Renal pelvis (tissue), 4 donors: ENCODE measurements around the gene ELOVL7. TPM values are rescaled to one million over a fixed set of nuclear protein-coding genes. Genes with fewer than 3 reads are reported as not detected.
"Not testable (repeated sequence)": the region's sequence is repeated elsewhere in the genome, so short reads cannot be mapped to it uniquely, and the experiment has no call there.

ENCODE experiments used
- DNase-seq: peaks from one replicate; pipeline ENCODE4 v3.0.0-alpha.2; 2013
- polyA plus RNA-seq, 3 donors: library from polyadenylated mRNA; unstranded; fragments of 120-200 nt; gene quantifications; one replicate each; pipeline ENCODE4 v1.2.1, GENCODE V29; 2013; ENCODE audit not compliant: insufficient read length in 3 of 3

ELOVL7 gene
- polyA plus RNA-seq, 3 donors, result 9.4 to 21.9 (median 16.1) TPM

DNA sequence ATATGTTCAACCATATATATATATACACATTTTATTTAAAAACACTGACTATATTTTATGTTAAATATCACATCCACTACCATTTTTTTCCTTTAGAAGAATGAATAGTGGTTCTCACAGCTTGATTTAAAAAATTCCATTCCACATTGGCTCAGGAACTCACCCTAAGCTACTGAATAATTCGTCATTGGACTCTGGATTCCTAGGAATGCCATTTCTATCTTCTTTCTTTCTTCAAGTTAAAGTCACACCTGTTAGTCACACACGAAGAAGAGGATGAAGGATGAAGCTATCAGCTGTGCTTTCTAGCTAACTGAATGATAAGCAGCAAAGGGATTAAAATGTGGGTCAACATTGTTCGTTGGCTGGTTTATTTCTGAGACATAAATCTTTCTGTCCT is 7.9 kb downstream of the ELOVL7 start:
- no peak for DNase-seq

DNA sequence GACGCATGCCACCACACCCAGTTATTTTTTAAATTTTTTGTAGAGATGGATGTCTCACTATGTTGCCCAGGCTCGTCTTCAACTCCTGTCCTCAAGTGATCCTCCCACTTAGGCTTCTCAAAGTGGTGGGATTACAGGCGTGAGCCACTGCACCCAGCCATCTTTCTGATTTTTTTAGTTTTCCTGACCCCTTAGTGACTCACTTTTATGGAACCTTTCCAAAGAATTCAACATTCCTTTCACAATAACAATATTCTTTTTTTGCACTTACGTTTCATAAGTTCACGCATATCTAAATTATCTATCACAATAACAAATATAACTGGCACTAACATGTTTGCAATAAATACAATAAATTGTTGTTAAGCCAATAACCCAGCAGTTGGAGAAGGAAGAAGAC is 8.5 kb downstream of the ELOVL7 start:
- no peak for DNase-seq

DNA sequence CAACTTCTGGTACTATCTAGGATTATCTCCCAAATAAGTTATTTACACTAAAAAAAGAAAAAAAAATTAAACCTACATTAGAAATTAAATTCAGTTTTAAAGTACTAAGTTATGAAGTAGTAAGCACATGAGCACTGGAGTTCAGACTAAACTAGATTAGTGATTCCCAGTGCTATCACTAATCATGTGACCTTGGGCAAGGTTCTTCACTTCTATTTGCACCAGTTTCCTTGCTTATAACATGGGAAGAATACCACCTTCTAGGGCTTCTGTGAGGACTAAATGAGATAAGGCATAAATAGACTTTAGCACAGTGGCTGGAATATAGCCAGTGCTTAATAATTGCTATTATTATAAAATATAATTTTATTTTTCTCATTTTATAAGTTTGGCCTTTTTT is 10.5 kb downstream of the ELOVL7 start:
- DNase-seq, result no peak

DNA sequence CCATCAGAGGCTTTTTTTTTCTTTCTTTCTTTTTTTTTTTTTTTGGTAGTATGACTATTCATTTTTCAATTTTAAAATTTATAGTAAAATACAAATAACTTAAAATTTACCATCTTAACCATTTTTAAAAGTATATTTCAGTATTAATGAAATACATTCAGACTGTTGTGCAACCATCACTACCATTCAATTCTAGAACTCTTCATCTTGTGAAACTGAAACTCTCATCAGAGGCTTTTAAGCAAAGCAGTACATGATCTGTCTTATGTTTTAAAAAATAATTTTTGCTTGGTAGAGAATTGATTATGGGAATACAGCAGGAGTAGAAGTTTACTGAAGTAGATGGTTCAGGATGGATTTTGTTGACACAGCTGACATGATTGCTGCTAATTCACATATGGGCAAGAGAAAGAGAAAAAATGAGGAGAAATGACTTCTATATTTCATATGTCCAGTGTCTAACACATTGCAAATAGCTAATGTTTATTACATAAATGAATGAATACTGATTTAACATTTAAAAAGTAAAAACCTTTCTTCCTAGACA is 13.4 kb downstream of the ELOVL7 start:
- DNase-seq, result no peak

DNA sequence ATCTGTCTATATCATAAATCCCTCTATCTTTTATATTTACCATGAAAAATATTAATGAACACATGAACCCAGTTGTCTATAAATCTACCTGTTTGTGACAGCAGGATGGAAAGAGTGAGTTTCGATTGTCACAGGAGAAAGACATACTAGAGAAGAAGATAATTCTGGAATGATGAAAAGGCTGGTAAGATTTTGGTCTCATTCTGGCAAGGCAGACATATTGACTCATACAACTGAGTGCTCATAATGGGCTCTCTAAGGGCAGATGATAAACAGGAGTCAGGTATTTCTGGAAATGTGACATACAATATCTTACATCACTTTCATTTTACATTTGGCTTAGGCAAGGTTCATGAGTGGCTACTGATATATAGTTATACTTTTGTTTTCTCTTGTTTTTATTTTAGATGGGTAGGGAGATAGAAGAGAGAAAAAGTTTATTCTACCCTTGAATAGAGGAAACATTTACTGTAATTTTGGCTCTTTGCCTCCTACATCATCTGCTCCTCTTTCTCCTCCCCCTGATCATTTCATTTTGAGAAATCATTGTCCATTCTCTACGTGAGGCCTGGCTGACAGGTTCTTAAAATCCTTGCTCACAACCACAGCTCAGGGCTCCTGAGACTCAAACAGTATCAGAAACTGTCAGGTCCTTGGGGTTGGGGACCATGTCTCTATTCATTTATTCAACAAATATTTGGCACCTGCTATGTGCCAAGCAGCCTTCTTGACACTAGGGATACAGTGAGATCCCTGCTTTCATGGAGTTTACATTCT is 14.4 kb downstream of the ELOVL7 start:
- no peak for DNase-seq

DNA sequence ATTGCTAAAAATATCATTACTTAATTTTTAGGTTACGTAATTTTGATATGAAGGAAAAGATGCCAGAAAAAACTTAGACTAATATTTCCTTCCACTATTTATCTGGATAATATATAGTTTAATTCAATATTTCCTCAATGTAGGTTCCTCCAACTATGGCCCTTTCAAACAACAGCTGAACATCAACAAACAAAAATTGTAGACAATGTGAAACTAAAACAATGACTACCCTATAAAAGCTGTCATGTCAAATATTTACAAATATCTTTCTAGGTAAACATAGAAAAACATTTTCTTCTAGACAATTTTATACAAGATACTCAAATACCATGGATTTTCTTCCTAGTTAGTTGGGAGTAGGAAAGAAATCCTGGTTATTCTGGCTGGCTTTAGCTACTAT is 16.9 kb downstream of the ELOVL7 start:
- DNase-seq, result no peak

DNA sequence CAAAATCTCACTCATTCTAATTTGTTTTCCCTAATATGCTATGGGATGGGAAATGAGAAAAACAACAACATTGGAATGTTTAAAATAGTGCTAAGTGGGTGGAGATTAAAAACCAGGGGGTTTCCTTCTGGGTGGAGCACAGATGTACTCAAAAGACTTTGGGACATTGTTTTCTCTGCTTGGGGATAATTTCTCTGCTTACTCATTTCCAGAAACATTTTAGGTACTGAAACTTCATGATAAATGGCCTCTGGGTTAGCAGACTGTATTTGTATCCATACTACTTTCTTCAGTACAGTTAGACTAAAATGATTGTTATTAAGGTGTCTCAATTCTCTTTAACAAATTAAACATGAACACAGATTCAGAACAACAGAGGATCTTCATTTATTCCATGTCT is 17.4 kb downstream of the ELOVL7 start:
- DNase-seq, result no peak

DNA sequence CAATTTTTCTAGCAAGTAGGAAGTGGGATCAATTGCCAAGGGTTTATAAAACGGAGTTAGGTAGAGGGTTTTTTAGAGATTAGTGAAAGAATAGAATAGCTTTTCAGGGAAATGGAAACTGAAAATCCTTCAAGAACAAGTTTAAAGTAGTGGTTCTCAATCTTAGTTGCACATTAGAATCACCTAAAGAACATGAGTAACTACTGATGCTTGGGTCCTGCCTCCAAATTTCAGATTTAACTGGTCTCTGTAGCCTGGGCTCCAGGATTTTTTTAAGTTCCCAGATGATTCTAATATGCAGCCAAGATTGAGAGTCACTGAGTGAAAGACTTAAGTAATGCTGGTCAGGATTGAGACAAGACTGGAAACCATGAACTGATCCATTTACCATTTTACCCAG is 20.5 kb downstream of the ELOVL7 start:
- DNase-seq, result no peak

DNA sequence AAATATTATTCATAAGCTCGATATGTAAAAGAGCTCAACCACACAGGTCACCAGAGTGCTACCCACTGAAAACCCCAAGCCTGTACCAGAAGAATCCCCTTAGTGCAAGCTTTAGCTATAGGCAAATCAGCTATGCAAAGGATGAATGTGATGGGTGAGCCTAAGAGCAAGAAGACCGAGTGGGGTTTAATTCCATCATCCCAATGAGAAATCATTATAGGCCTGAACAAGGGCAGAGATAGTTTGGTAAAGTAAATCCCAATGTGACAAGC is 21.8 kb downstream of the ELOVL7 start:
- no peak for DNase-seq

DNA sequence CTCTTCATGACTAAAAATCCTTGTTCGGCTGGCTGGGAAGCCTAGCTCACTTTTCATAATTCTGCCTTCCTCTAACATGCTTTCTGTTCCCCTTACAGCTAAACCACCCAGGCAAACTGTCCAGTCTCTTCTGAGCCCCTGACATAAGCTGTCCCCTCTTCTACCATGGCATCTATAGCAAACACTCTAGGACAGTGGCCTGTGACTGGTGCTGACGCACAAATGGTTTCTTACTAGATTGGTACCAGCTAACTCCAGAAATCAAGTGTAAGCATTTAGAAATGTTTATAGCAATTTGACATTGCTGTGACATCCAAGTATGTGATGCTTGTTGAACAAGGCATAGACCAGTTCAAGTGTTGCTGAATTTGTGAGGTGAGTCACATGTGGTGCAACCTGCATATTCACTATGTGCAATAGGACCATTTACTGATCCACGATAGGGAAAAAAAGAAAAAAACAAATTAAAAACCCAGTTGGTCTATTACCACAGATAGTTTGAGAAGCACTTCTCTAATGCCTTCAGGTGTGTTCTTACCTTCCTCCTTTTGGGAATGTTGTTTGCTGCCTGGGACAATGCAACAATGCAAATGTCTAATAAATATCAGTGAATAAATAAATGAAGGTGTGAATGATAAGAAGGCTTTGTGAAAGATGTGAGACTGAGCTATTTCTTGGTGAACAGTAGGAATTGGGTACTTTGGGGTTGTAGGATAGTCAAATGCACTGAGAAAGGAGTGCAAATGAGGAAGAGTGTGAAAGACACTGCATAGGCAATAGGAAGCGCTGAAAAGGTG is 22.4 kb downstream of the ELOVL7 start:
- no peak for DNase-seq

DNA sequence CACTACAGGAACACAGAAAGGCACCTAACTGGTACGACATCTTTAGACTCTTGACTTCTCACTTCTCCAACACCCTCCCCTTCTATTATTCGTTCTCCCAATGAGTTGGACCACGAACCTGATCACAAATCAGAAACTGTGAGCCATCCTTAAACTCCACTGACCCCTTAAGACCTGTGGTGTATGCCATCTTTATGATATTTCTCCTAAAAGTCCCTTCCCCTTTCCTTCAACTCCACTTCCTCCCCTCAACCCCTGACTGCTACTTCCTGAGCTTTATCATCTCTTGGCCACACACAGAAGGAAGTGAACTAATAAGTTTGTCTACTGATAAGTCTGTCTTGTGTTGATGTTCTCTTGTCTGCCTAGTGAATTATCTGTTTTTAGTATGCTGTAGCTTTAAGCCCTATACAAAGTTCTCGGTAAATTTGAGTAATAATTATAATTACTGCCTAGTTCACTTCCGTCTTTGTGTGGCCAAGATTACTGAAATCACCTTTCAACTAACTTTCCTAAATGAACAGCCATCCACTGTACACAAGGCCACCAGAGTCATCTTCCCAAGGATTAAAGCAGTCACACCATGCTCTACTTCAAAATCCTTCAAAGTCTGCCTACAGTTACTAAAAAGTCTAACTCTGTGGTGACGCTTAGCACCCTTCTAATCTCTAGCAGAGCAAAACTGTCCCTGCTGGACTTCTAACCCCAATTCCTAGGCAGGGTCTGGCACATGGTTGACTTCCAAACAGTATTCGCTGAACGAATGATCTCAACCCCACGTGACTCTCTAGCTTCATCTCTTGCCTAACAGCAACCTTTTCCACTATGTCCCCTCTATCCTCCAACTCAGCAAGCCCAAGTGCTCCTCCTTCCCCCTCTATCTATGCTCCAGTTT is 23.2 kb downstream of the ELOVL7 start:
- no peak for DNase-seq

DNA sequence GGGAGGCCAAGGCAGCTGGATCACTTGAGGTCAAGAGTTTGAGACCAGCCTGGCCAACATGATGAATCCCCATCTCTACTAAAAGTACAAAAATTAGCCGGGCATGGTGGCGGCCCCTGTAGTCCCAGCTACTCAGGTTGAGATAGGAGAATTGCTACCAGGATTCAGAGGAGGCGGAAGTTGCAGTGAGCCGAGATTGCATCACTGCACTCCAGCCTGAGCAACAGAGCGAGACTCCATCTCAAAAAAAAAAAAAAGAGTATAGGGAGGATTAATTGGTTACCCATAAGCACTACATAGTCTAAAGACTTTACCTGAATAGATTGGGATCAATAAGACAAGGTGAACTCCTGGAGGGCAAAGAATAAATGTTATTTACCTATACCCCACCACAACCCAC is 27.9 kb downstream of the ELOVL7 start:
- not testable (repeated sequence) for DNase-seq

DNA sequence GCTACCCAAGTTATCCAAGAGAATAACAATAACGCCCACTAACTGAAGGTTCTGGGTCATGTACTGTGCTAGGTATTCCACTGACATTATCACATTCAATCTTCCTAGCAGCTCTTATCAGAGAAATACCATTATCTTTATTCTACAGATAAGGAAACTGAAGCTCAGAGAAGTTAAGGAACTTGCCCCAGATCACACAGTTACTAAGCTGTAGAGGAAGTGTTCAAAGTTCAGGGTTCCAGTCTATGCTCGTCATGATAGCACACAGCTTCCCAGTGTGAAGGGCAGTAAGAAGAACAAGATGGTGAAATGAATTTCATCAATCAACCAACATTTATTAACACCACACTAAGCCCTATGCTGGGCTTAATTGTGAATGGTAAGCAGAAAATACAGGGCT is 29.6 kb downstream of the ELOVL7 start:
- no peak for DNase-seq

DNA sequence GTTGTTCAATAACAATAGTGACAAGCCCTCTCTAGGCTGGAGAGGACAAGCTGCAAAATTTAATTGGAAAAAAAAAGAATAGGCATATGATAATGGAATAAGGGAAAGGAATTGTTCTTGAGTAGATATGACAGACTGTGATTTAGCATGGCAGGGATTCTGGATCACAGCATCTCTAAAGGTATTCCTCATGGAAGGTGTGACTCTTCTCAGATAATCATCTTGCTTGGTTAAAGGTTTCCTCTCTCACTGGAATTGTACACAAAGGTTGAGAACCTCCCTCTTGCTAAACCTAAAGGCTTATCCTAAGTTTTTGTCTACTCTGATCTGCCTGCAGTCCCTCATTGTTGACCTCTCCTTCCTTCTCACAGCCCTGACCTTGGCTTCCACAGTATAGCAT is 31.6 kb downstream of the ELOVL7 start:
- no peak for DNase-seq

DNA sequence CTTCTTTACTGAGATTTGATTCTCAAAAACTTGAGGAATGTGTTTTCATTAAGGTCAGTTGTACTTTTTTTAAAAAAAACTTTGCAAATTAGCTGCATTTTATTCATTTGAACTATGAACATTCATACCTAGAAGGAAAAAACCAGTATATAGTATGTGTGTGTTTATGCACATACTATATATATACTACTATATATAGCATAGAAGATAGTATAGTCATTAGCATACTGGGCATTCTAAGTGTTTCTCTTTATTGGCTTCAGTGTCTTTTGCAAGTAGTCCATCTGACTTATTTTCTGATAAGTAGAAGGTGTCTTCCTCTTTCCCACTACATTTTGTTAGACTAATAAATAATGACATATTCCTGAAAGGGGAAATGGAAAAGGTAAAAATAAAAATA is 33.0 kb downstream of the ELOVL7 start:
- DNase-seq, result no peak

DNA sequence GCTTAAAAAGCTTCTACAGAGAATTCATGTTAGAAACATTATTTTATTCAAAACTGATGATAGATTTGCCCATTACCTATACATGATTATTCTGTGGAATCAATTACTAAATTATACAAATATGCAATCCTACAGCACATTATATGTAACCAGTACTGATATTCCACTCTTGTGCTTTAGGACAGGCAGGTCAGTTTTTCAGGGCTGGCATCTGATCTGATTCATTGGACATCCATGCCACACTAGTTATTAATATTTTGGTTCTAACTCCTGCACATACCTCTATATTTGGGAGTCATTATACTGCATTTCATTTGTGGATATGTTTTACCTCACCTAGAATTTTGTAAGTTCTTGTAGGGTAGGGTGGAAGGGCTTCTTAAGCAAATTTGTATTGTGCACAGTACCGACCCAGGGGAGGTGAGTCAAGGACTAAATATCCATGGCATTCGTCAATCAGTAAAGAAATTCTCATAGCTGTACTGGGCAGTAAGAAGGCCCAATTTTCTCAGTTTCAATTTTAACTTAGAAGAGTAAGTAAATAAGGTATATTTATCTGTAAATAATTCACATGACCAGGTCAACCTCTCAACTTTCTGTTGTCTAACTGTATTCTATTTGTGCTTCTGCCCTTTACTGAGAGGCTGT is 33.5 kb downstream of the ELOVL7 start:
- DNase-seq, result no peak

DNA sequence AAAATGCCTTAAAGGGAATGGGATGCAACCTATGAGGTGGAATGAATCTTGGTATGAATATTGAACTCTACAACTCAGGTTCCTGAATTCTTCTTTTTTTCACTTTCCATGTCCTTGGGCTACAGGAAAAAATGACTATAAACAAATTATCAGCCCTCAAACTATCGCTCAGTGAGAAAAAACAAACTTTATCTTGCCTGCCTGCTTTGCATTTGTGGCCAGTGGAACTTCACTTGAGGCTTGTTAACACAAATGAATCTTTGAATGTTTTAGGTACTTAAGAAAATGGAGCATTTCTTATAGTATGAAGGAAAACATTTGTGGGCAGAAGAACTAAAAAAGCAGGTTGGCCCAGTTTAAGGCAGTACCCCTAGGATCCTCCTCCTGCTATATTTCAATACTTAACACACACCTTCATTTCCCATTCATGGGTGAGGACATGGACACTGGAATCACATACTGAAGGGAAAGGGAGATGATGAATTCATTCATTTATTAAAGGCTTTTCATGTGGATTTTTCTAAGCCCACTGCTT is 34.1 kb downstream of the ELOVL7 start:
- no peak for DNase-seq

DNA sequence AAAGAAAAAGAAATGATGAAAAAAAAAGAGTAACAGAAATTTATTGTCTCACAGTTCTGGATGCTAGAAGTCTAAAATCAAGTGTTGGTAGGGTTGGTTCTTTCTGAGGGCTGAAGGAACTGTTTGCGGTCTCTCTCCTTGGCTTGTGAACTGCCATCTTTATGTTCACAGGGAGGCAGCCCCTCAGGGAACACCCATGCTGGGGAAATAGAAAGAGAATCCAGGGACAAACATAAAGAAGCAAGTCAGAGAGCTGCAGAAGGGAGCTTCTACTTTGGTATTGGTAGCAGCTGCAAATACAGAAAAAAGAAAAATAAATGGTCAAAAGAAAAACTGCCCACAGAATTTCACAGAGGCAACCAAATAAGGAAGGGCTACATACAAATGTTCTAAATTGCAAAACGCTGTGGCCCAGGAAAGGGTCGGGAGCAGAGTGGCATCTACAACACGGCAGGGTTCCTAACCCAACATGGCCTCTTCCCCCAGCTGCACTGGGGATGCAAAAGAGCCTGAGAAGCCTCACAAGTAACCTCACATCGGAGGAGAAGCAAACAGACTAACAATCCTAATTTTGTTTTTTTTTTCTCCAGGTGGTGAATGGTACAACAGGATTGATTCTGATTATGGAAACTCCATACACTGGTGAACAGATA is 37.4 kb downstream of the ELOVL7 start:
- DNase-seq, result no peak

DNA sequence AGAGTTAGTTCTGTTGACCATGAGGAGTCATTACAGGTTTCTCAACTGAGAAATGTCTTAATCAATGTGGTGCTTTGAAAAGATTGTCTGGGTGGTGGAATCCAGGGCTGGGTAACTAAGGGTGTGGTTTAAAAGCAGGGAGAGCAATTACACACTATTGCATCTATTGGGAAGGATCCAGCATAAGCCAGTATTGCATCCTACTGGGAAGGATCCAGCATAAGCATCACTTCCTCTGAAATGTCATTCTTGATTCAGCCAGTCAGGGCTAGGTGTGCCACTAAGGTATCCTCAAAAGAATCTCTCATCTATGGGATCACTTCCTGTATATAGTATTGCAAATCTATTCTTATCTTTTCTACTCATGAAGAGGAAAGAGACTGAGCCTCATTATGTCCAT is 38.6 kb downstream of the ELOVL7 start:
- DNase-seq, result no peak

DNA sequence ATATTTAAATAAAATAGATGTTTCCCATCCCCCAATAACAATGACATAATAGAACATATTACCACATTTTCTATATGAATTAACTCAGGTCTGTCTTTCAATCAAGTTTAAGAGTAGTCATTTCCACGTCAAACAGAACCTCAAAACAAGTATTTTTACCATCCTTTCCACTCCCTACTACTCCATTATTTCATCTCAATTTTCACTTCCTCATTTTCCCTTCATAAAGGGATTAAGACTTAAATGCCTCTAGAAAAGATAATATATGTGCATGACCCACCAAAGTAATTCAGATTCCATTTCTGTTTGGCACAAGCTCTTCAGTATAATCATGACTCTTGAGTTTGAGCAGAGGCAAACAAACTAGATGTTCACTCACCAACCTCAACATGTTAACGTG is 40.4 kb downstream of the ELOVL7 start:
- DNase-seq, result no peak

DNA sequence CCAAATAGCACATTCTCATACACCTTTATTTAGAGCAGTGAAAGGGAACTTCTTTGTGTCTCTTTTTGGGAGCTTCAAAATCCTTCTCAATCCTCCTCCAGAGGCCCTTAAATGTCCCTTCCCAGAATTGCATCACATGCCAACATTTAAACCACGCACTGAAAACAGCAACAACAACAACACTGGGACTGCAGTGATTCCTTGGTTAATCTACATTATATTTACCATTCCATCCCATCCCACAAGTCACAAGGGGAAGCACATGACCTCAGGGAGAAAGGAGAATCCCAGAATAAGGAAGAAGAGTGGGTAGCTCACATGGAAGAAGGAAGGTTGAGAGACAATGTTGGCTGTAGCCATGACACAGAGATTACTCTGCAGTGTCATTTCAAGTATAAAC is 41.1 kb downstream of the ELOVL7 start:
- DNase-seq, result no peak
